Osteoblast (primary cell): Measurements from ENCODE around the gene ELMO1. TPM values are rescaled to one million over a fixed set of nuclear protein-coding genes. Genes with fewer than 3 reads are reported as not detected.

ENCODE experiments used
- DNase-seq: peaks from one replicate; pipeline ENCODE4 v3.0.0; 2011; ENCODE audit warnings: low spot score, mixed read lengths; ENCODE audit not compliant: insufficient read length; ENCODE audit errors: missing footprints
- H2AFZ ChIP-seq: 2 replicates; pipeline ENCODE4 v1.6.0; 2011; ENCODE audit warnings: mild to moderate bottlenecking, low read length
- H3K27ac ChIP-seq: 2 replicates; pipeline ENCODE4 v1.5.1; 2011; ENCODE audit warnings: mild to moderate bottlenecking, low read depth, low read length, moderate library complexity
- H3K27me3 ChIP-seq: 2 replicates; pipeline ENCODE4 v1.6.0; 2012; ENCODE audit warnings: mild to moderate bottlenecking, control low read depth, inconsistent platforms, low read length, moderate library complexity; ENCODE audit not compliant: insufficient read depth
- H3K36me3 ChIP-seq: 2 replicates; pipeline ENCODE4 v1.5.1; 2011; ENCODE audit warnings: mild to moderate bottlenecking, low read length, control low read depth, moderate library complexity; ENCODE audit not compliant: insufficient read depth
- H3K4me1 ChIP-seq: 2 replicates; pipeline ENCODE4 v1.5.1; 2011; ENCODE audit warnings: mild to moderate bottlenecking, low read length, control low read depth, moderate library complexity; ENCODE audit not compliant: insufficient read depth
- H3K4me2 ChIP-seq: 2 replicates; pipeline ENCODE4 v1.6.0; 2011; ENCODE audit warnings: mild to moderate bottlenecking, low read length; ENCODE audit not compliant: insufficient read depth
- H3K4me3 ChIP-seq: fragments of 200-600 bp; sonication (generic); 3 replicates; pipeline ENCODE4 v1.5.1; 2012; ENCODE audit warnings: mild to moderate bottlenecking, low read length, inconsistent platforms; ENCODE audit not compliant: insufficient read depth
- H3K79me2 ChIP-seq: 2 replicates; pipeline ENCODE4 v1.6.0; 2012; ENCODE audit warnings: mild to moderate bottlenecking, low read length, control low read depth, inconsistent platforms; ENCODE audit not compliant: insufficient read depth
- H3K9me3 ChIP-seq: 2 replicates; pipeline ENCODE4 v1.5.1; 2011; ENCODE audit warnings: low read depth, low read length, control low read depth
- H4K20me1 ChIP-seq: 2 replicates; pipeline ENCODE4 v1.6.0; 2012; ENCODE audit warnings: mild to moderate bottlenecking, low read length, control low read depth; ENCODE audit not compliant: insufficient read depth
- CTCF ChIP-seq: IDR thresholded peaks from 2 replicates; pipeline ENCODE4 v1.5.1; 2011; ENCODE audit warnings: mild to moderate bottlenecking, low read depth, low read length, moderate library complexity; ENCODE audit errors: extremely low read depth
- total RNA-seq: library from RNA; depleted of rRNA; stranded (reverse); fragments of >200 nt; gene quantifications from 2 replicates; pipeline ENCODE4 v1.2.3, GENCODE V29; 2012

The ELMO1 gene
- total RNA-seq, 1 donor, result 2.2 TPM

- no peak for DNase-seq
- Histone ChIP-seq H4K20me1 (no peaks in the 10 kb centered on the region), H3K27ac (no peak overlapping the region), H3K4me2 (no peak overlapping the region), H3K36me3 (no peaks in the 10 kb centered on the region), H3K79me2 (no peaks in the 10 kb centered on the region), H3K27me3 (no peaks in the 10 kb centered on the region), H3K4me1 (no peaks in the 10 kb centered on the region), H3K4me3 (no peak overlapping the region), H2AFZ (no peak overlapping the region), H3K9me3 (no peaks in the 10 kb centered on the region)
- TF ChIP-seq CTCF, result no peak
Observed at GRCh38 chr7:37476881-37477450, 28.3 kb upstream of the ELMO1 start.

- H3K79me2 ChIP-seq, result no peaks in the 10 kb centered on the region
- no peak overlapping the region for H3K4me3 ChIP-seq
- no peak overlapping the region for H2AFZ ChIP-seq
- H3K9me3 ChIP-seq, result no peaks in the 10 kb centered on the region
- no peak for TF ChIP-seq CTCF
- no peaks in the 10 kb centered on the region for H3K4me1 ChIP-seq
- H3K27ac ChIP-seq, result no peak overlapping the region
- no peak overlapping the region for H3K4me2 ChIP-seq
- DNase-seq, result no peak
- H3K36me3 ChIP-seq, result no peaks in the 10 kb centered on the region
- no peaks in the 10 kb centered on the region for H4K20me1 ChIP-seq
- H3K27me3 ChIP-seq, result no peaks in the 10 kb centered on the region
Observed at GRCh38 chr7:37476428-37476827, 27.8 kb upstream of the ELMO1 start.

GRCh38 chr7:37475646-37476045 lies 27.0 kb upstream of the ELMO1 start:
- Histone ChIP-seq H3K4me1 (no peaks in the 10 kb centered on the region), H3K27me3 (no peaks in the 10 kb centered on the region), H3K36me3 (no peaks in the 10 kb centered on the region), H3K4me2 (no peak overlapping the region), H3K79me2 (no peaks in the 10 kb centered on the region), H4K20me1 (no peaks in the 10 kb centered on the region), H3K4me3 (no peak overlapping the region), H3K9me3 (no peaks in the 10 kb centered on the region), H2AFZ (no peak overlapping the region), H3K27ac (no peak overlapping the region)
- no peak for DNase-seq
- no peak for TF ChIP-seq CTCF

- H3K36me3 ChIP-seq, result no peaks in the 10 kb centered on the region
- no peak overlapping the region for H3K27ac ChIP-seq
- no peak for TF ChIP-seq CTCF
- no peaks in the 10 kb centered on the region for H3K9me3 ChIP-seq
- H3K4me3 ChIP-seq, result no peak overlapping the region
- no peak overlapping the region for H2AFZ ChIP-seq
- H3K4me2 ChIP-seq, result no peak overlapping the region
- H3K27me3 ChIP-seq, result no peaks in the 10 kb centered on the region
- no peaks in the 10 kb centered on the region for H3K79me2 ChIP-seq
- no peak for DNase-seq
- no peaks in the 10 kb centered on the region for H4K20me1 ChIP-seq
- no peaks in the 10 kb centered on the region for H3K4me1 ChIP-seq
Observed at GRCh38 chr7:37471619-37472018, 23.0 kb upstream of the ELMO1 start.
